H1 (cell line): ENCODE measurements around the gene ZNF775. TPM values are rescaled to one million over a fixed set of nuclear protein-coding genes. Genes with fewer than 3 reads are reported as not detected.

Experiments used
- BRCA1 ChIP-seq: IDR thresholded peaks from 2 replicates; pipeline ENCODE4 v1.6.1; 2012; ENCODE audit warnings: low read depth, low read length, improper control_type of control experiment
- NANOG ChIP-seq: IDR thresholded peaks from 2 replicates; pipeline ENCODE4 v1.6.1; 2011; ENCODE audit warnings: low read length, low read depth, mild to moderate bottlenecking, inconsistent platforms; ENCODE audit not compliant: insufficient read depth, poor library complexity, severe bottlenecking
- TCF12 ChIP-seq: IDR thresholded peaks from 2 replicates; pipeline ENCODE4 v1.6.1; 2011; ENCODE audit warnings: low read depth, mild to moderate bottlenecking, low read length
- polyA plus RNA-seq, 7 experiments: library from polyadenylated mRNA; depleted of rRNA in 3 of 7; stranded (reverse) in 5 of 7; unstranded in 2 of 7; fragments of >200 nt in 5 of 7; fragments of 200-250 nt in 2 of 7; gene quantifications; 1 replicate in 5 of 7; 2 replicates in 1 of 7; 4 replicates in 1 of 7; pipeline versions ENCODE4 v1.2.1 to v1.2.3, GENCODE V29; 2011 to 2013; ENCODE audit warnings: missing spikeins in 2 of 7, mixed read lengths in 2 of 7
- total RNA-seq: library from RNA; stranded (reverse); fragmentation: NEBNext Ultra II Directional; extraction: Animal tissue kit (Norgen Biotek cat#: 25700); gene quantifications from 2 replicates; pipeline ENCODE4 v1.2.1, GENCODE V29; 2021
- TF ChIP-seq, protein P1 (sequence below): fragments of 300-600 bp; sonication (generic); IDR thresholded peaks from 2 replicates; pipeline ENCODE4 v1.7.1; 2012; ENCODE audit warnings: low read length, moderate library complexity, mild to moderate bottlenecking, inconsistent platforms; ENCODE audit not compliant: insufficient replicate concordance

The ZNF775 gene
- total and polyA plus RNA-seq, 2 of the 8 experiments (the other 6 are each of a cell fraction or from before 2014, with no cell fraction given): 13.6 to 21.5 TPM

DNA sequence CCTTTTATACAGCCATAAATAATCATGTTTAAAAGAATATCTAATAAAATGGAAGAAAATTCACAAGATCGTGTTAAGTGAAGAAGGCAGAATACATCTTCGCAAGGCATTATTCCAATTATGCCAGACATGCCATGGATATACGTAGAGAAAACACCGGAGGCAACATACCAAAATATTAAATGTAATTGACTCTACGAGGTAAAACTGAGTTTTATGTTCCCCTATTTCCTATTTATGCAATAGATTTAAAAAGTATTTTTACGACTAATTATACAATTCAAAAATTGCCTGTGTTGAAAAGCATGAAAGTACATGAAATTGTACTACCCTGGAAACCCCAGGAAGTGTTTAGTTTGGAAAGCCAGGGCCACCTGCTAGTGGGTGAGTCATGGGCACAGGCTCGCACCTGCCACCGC lies 11.4 kb upstream of the ZNF775 start (continued):
- TF ChIP-seq, protein P1, sequence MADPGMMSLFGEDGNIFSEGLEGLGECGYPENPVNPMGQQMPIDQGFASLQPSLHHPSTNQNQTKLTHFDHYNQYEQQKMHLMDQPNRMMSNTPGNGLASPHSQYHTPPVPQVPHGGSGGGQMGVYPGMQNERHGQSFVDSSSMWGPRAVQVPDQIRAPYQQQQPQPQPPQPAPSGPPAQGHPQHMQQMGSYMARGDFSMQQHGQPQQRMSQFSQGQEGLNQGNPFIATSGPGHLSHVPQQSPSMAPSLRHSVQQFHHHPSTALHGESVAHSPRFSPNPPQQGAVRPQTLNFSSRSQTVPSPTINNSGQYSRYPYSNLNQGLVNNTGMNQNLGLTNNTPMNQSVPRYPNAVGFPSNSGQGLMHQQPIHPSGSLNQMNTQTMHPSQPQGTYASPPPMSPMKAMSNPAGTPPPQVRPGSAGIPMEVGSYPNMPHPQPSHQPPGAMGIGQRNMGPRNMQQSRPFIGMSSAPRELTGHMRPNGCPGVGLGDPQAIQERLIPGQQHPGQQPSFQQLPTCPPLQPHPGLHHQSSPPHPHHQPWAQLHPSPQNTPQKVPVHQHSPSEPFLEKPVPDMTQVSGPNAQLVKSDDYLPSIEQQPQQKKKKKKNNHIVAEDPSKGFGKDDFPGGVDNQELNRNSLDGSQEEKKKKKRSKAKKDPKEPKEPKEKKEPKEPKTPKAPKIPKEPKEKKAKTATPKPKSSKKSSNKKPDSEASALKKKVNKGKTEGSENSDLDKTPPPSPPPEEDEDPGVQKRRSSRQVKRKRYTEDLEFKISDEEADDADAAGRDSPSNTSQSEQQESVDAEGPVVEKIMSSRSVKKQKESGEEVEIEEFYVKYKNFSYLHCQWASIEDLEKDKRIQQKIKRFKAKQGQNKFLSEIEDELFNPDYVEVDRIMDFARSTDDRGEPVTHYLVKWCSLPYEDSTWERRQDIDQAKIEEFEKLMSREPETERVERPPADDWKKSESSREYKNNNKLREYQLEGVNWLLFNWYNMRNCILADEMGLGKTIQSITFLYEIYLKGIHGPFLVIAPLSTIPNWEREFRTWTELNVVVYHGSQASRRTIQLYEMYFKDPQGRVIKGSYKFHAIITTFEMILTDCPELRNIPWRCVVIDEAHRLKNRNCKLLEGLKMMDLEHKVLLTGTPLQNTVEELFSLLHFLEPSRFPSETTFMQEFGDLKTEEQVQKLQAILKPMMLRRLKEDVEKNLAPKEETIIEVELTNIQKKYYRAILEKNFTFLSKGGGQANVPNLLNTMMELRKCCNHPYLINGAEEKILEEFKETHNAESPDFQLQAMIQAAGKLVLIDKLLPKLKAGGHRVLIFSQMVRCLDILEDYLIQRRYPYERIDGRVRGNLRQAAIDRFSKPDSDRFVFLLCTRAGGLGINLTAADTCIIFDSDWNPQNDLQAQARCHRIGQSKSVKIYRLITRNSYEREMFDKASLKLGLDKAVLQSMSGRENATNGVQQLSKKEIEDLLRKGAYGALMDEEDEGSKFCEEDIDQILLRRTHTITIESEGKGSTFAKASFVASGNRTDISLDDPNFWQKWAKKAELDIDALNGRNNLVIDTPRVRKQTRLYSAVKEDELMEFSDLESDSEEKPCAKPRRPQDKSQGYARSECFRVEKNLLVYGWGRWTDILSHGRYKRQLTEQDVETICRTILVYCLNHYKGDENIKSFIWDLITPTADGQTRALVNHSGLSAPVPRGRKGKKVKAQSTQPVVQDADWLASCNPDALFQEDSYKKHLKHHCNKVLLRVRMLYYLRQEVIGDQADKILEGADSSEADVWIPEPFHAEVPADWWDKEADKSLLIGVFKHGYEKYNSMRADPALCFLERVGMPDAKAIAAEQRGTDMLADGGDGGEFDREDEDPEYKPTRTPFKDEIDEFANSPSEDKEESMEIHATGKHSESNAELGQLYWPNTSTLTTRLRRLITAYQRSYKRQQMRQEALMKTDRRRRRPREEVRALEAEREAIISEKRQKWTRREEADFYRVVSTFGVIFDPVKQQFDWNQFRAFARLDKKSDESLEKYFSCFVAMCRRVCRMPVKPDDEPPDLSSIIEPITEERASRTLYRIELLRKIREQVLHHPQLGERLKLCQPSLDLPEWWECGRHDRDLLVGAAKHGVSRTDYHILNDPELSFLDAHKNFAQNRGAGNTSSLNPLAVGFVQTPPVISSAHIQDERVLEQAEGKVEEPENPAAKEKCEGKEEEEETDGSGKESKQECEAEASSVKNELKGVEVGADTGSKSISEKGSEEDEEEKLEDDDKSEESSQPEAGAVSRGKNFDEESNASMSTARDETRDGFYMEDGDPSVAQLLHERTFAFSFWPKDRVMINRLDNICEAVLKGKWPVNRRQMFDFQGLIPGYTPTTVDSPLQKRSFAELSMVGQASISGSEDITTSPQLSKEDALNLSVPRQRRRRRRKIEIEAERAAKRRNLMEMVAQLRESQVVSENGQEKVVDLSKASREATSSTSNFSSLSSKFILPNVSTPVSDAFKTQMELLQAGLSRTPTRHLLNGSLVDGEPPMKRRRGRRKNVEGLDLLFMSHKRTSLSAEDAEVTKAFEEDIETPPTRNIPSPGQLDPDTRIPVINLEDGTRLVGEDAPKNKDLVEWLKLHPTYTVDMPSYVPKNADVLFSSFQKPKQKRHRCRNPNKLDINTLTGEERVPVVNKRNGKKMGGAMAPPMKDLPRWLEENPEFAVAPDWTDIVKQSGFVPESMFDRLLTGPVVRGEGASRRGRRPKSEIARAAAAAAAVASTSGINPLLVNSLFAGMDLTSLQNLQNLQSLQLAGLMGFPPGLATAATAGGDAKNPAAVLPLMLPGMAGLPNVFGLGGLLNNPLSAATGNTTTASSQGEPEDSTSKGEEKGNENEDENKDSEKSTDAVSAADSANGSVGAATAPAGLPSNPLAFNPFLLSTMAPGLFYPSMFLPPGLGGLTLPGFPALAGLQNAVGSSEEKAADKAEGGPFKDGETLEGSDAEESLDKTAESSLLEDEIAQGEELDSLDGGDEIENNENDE: no peak
- TF ChIP-seq NANOG (no peak), BRCA1 (no peak), TCF12 (no peak)
